CD8-positive, alpha-beta memory T cell (primary cell): ENCODE measurements around the gene CLMN. TPM values are rescaled to one million over a fixed set of nuclear protein-coding genes. Genes with fewer than 3 reads are reported as not detected.
"Not testable (repeated sequence)": the region's sequence is repeated elsewhere in the genome, so short reads cannot be mapped to it uniquely, and the experiment has no call there.

Experiments used
- CTCF ChIA-PET: fragments of 350-600 bp; sonication (Branson Sonifier 250); formaldehyde crosslinking; loops from one replicate; lab custom pipeline; 2021; ENCODE audit warnings: antibody characterized with exemption; lab: Charles Lee
- POLR2A ChIA-PET: fragments of 350-600 bp; sonication (Branson Sonifier 250); formaldehyde crosslinking; loops from one replicate; lab custom pipeline; 2021; ENCODE audit warnings: antibody characterized with exemption; lab: Charles Lee
- DNase-seq, 5 donors: peaks; one replicate each; pipeline versions ENCODE4 v3.0.0 to v3.0.0-alpha.2; 2020 to 2022; ENCODE audit warnings: mixed read lengths in 1 of 5
- H3K27ac ChIP-seq: one replicate; pipeline ENCODE4 v1.7.0; 2013; ENCODE audit warnings: low read depth, mild to moderate bottlenecking, low read length, moderate library complexity
- H3K27me3 ChIP-seq: 2 replicates; pipeline ENCODE4 v1.7.0; 2013; ENCODE audit warnings: low read length, mild to moderate bottlenecking; ENCODE audit not compliant: insufficient read depth, poor library complexity, severe bottlenecking
- H3K36me3 ChIP-seq: 2 replicates; pipeline ENCODE4 v1.7.0; 2013; ENCODE audit warnings: mild to moderate bottlenecking, low read length, moderate library complexity; ENCODE audit not compliant: insufficient read depth
- H3K4me1 ChIP-seq: 2 replicates; pipeline ENCODE4 v1.7.0; 2013; ENCODE audit warnings: mild to moderate bottlenecking, low read length, moderate library complexity; ENCODE audit not compliant: insufficient read depth
- H3K4me3 ChIP-seq: 2 replicates; pipeline ENCODE4 v1.7.0; 2013; ENCODE audit warnings: mild to moderate bottlenecking, low read length
- H3K9me3 ChIP-seq: 2 replicates; pipeline ENCODE4 v1.7.0; 2013; ENCODE audit warnings: mild to moderate bottlenecking, low read length
- H3K27ac Mint-ChIP-seq, 8 donors: one replicate each; pipeline ENCODE4 v1.8.0; 2020 to 2021; ENCODE audit warnings: mixed read lengths in 8 of 8, mild to moderate bottlenecking in 6 of 8, inconsistent platforms in 3 of 8, moderate library complexity in 3 of 8
- H3K27me3 Mint-ChIP-seq, 2 donors: one replicate each; pipeline ENCODE4 v1.8.0; 2020 to 2021; ENCODE audit warnings: mixed read lengths in 2 of 2, mild to moderate bottlenecking in 1 of 2, moderate library complexity in 1 of 2
- H3K36me3 Mint-ChIP-seq, 3 donors: one replicate each; pipeline ENCODE4 v1.8.0; 2020 to 2021; ENCODE audit warnings: mixed read lengths in 3 of 3, inconsistent platforms in 1 of 3, mild to moderate bottlenecking in 1 of 3
- H3K4me1 Mint-ChIP-seq, 3 donors: one replicate each; pipeline ENCODE4 v1.8.0; 2020 to 2021; ENCODE audit warnings: mixed read lengths in 3 of 3, inconsistent platforms in 1 of 3, mild to moderate bottlenecking in 1 of 3
- H3K4me3 Mint-ChIP-seq, 7 donors: one replicate each; pipeline ENCODE4 v1.8.0; 2020 to 2021; ENCODE audit warnings: mixed read lengths in 7 of 7, mild to moderate bottlenecking in 6 of 7, moderate library complexity in 4 of 7, inconsistent platforms in 2 of 7
- H3K9me3 Mint-ChIP-seq, 5 donors: one replicate each; pipeline ENCODE4 v1.8.0; 2020 to 2022; ENCODE audit warnings: mixed read lengths in 5 of 5, mild to moderate bottlenecking in 3 of 5, moderate library complexity in 2 of 5, inconsistent platforms in 1 of 5
- polyA plus RNA-seq: library from polyadenylated mRNA; unstranded; fragments of 300-500 nt; fragmentation: Illumina TruSeq; gene quantifications from one replicate; pipeline ENCODE4 v1.2.3, GENCODE V29; 2021
- total RNA-seq, 2 experiments: library from RNA; stranded (reverse); gene quantifications; one replicate each; pipeline ENCODE4 v1.2.3, GENCODE V29; 2021

Gene CLMN
- total and polyA plus RNA-seq, 3 experiments from 2014 or later = 0.15 to 0.72 (median 0.29) TPM

DNA sequence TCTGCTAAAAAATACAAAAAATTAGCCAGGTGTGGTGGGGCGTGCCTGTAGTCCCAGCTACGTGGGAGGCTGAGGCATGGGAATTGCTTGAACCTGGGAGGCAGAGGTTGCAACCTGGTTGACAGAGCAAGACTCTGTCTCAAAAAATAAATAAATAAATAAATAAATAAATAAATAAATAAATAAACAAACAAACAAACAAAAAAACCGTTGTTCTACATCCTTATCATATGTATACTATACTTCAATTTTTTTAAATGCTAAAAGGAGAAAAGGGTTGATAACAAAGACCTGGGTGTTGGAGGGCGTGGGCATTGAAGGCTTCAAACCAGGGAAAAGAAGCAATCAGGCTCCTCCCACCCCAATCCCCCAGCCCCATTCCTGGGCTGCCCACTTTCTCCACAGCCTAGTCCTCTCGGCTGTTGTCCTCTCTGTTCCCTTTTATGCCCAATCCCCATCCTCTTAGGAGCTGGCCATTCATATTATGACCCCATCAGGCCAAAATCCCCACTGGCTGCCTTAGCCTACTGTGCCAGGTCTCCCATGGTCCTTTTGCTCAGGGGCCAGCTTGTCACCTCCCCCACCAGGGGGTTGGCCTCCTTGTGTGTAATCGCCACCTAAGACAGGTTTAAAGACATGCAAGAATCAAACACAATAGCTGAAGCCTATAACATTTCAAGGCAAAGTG, 30.2 kb downstream of the CLMN start:
- Histone ChIP-seq H3K36me3 (no peaks in the 10 kb centered on the region), H3K4me3 (no peak overlapping the region), H3K9me3 (no peaks in the 10 kb centered on the region), H3K4me1 (no peaks in the 10 kb centered on the region), H3K27me3 (no peaks in the 10 kb centered on the region), H3K27ac (no peak overlapping the region)
- H3K27ac Mint-ChIP-seq = peak overlapping the region in 1 of 8 donors; percentile 79
- peaks cover 11 to 42% of the 10 kb centered on the region in 2 donors for H3K27me3 Mint-ChIP-seq
- no peaks in the 10 kb centered on the region for H3K9me3 Mint-ChIP-seq
- no peak for DNase-seq
- H3K4me1 Mint-ChIP-seq = no peaks in the 10 kb centered on the region
- POLR2A ChIA-PET = no interaction called here
- CTCF ChIA-PET = no interaction called here
- no peaks in the 10 kb centered on the region for H3K36me3 Mint-ChIP-seq
- no peak overlapping the region for H3K4me3 Mint-ChIP-seq

GRCh38 chr14:95288672-95289322, 30.9 kb downstream of the CLMN start:
- Mint-ChIP-seq H3K4me1 (no peaks in the 10 kb centered on the region), H3K27me3 (peaks cover 7 to 37% of the 10 kb centered on the region in 2 donors), H3K9me3 (no peaks in the 10 kb centered on the region), H3K27ac (peak overlapping the region in 1 of 8 donors; percentile 79), H3K36me3 (no peaks in the 10 kb centered on the region), H3K4me3 (no peak overlapping the region)
- H3K36me3 ChIP-seq = no peaks in the 10 kb centered on the region
- no peaks in the 10 kb centered on the region for H3K27me3 ChIP-seq
- no peaks in the 10 kb centered on the region for H3K9me3 ChIP-seq
- H3K4me3 ChIP-seq = no peak overlapping the region
- H3K4me1 ChIP-seq = no peaks in the 10 kb centered on the region
- DNase-seq = no peak
- ChIA-PET POLR2A (no interaction called here), CTCF (no interaction called here)
- H3K27ac ChIP-seq = no peak overlapping the region

DNA sequence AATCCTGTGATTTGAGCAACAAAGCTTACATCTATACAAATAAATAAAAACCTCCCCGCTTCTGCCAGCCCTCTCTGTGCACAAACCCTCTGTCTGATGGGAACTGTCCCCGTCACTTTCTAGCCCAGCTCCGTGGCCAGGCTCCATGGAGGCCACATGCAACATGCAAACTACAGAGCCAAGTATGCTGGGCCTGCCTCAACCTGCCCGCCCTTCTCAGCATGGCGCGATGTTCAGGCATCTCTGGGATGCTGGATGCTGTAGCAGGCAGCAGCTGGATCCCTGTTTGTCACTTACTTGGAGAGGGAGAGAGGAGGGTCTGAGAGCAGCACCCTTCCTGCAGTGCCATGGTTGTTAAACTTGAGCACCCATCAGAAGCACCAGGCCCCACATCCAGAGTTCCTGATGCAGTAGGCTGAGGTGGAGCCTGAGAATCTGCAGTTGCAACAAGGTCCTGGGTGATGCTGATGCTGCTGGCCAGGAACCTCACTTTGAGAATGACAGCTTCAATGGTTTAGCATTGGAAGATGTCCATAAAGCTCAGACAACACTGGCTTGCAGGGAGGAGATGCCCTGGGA, 32.4 kb downstream of the CLMN start:
- Mint-ChIP-seq H3K4me3 (peak overlapping the region in 1 of 7 donors; percentile 20), H3K27me3 (peaks cover 7 to 37% of the 10 kb centered on the region in 2 donors), H3K27ac (no peak overlapping the region), H3K9me3 (no peaks in the 10 kb centered on the region), H3K36me3 (no peaks in the 10 kb centered on the region), H3K4me1 (no peaks in the 10 kb centered on the region)
- POLR2A ChIA-PET = no interaction called here
- no peaks in the 10 kb centered on the region for H3K27me3 ChIP-seq
- H3K27ac ChIP-seq = no peak overlapping the region
- no peaks in the 10 kb centered on the region for H3K9me3 ChIP-seq
- H3K4me1 ChIP-seq = no peaks in the 10 kb centered on the region
- no peak for DNase-seq
- H3K4me3 ChIP-seq = no peak overlapping the region
- no peaks in the 10 kb centered on the region for H3K36me3 ChIP-seq
- CTCF ChIA-PET = no interaction called here

- POLR2A ChIA-PET = no interaction called here
- no peaks in the 10 kb centered on the region for H3K9me3 Mint-ChIP-seq
- CTCF ChIA-PET = no interaction called here
Observed at GRCh38 chr14:95286645-95287044, 33.1 kb downstream of the CLMN start.

DNA sequence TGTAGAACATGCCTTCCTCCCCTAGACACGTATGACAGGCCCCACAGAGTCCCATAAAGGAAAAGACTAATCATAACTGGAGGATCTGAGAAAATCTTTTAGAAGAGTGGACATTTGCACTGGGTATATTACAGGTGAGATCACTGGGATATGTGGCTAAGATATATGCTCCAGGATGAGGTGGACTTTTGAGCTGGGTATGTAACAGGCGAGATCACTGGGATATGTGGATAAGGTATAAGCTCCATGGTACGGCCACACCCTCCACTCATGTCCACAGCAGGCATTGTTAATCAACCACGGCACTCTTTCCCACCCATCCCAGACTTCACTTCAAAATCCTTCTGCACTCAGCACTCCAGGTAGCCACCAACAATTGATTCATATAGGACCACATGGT, 34.1 kb downstream of the CLMN start:
- Histone ChIP-seq H3K9me3 (no peaks in the 10 kb centered on the region), H3K4me1 (no peaks in the 10 kb centered on the region), H3K27me3 (no peaks in the 10 kb centered on the region), H3K4me3 (no peak overlapping the region), H3K36me3 (no peaks in the 10 kb centered on the region), H3K27ac (no peak overlapping the region)
- H3K4me3 Mint-ChIP-seq = no peak overlapping the region
- DNase-seq = no peak
- no peaks in the 10 kb centered on the region for H3K36me3 Mint-ChIP-seq
- no peaks in the 10 kb centered on the region for H3K9me3 Mint-ChIP-seq
- H3K27me3 Mint-ChIP-seq = peaks cover 8 to 26% of the 10 kb centered on the region in 2 donors
- POLR2A ChIA-PET = no interaction called here
- H3K4me1 Mint-ChIP-seq = no peaks in the 10 kb centered on the region
- H3K27ac Mint-ChIP-seq = no peak overlapping the region
- CTCF ChIA-PET = no interaction called here

More at GRCh38 chr14:95286645-95287044, 33.1 kb downstream of the CLMN start:
- no peaks in the 10 kb centered on the region for H3K9me3 ChIP-seq
- H3K27me3 Mint-ChIP-seq = peaks cover 8 to 33% of the 10 kb centered on the region in 2 donors
- H3K36me3 ChIP-seq = no peaks in the 10 kb centered on the region
- H3K27ac ChIP-seq = no peak overlapping the region
- DNase-seq = no peak
- no peaks in the 10 kb centered on the region for H3K27me3 ChIP-seq
- H3K4me3 Mint-ChIP-seq = no peak overlapping the region
- H3K4me1 Mint-ChIP-seq = no peaks in the 10 kb centered on the region
- no peaks in the 10 kb centered on the region for H3K4me1 ChIP-seq
- H3K4me3 ChIP-seq = no peak overlapping the region
- H3K36me3 Mint-ChIP-seq = no peaks in the 10 kb centered on the region
- no peak overlapping the region for H3K27ac Mint-ChIP-seq

DNA sequence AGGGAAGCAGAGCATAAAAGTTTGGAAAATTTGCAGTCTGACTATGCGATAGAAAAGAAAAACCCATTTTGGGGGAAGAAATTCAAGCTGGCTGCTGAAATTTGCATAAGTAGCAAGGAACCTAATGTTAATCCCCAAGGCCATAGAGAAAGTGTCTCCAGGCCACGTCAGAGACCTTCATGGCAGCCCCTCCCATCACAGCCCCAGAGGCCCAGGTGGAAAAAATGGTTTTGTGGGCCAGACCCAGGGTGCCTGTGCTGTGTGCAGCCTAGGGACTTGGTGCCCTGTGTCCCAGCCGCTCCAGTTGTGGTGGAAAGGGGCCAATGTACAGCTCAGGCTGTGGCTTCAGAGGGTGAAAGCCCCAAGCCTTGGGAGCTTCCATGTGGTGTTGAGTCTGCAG, 35.9 kb downstream of the CLMN start:
- H3K36me3 ChIP-seq, H3K27ac Mint-ChIP-seq, H3K4me1 Mint-ChIP-seq, H3K27ac ChIP-seq, CTCF ChIA-PET, H3K9me3 ChIP-seq, H3K27me3 ChIP-seq, H3K36me3 Mint-ChIP-seq, POLR2A ChIA-PET, H3K4me3 ChIP-seq, DNase-seq, H3K4me3 Mint-ChIP-seq, H3K9me3 Mint-ChIP-seq, H3K4me1 ChIP-seq: not testable (repeated sequence)
- peaks cover 13 to 16% of the 10 kb centered on the region in 2 donors for H3K27me3 Mint-ChIP-seq

- H3K36me3 Mint-ChIP-seq, H3K36me3 ChIP-seq, H3K4me3 ChIP-seq, H3K27ac Mint-ChIP-seq, H3K4me1 ChIP-seq, H3K27me3 ChIP-seq, H3K27ac ChIP-seq, DNase-seq, H3K9me3 ChIP-seq, H3K4me3 Mint-ChIP-seq, H3K9me3 Mint-ChIP-seq, POLR2A ChIA-PET, H3K4me1 Mint-ChIP-seq, CTCF ChIA-PET, H3K27me3 Mint-ChIP-seq: not testable (repeated sequence)
Observed at GRCh38 chr14:95282986-95283380, 36.7 kb downstream of the CLMN start.

GRCh38 chr14:95282354-95282985, 37.2 kb downstream of the CLMN start:
- Mint-ChIP-seq H3K27ac (no peak overlapping the region), H3K9me3 (no peaks in the 10 kb centered on the region), H3K27me3 (peaks cover 4 to 8% of the 10 kb centered on the region in 2 donors), H3K4me1 (no peaks in the 10 kb centered on the region), H3K4me3 (no peak overlapping the region), H3K36me3 (no peaks in the 10 kb centered on the region)
- Histone ChIP-seq H3K9me3 (no peaks in the 10 kb centered on the region), H3K4me1 (no peaks in the 10 kb centered on the region), H3K36me3 (no peaks in the 10 kb centered on the region), H3K27ac (no peak overlapping the region), H3K4me3 (no peak overlapping the region), H3K27me3 (no peaks in the 10 kb centered on the region)
- ChIA-PET CTCF (no interaction called here), POLR2A (no interaction called here)
- no peak for DNase-seq
